ENCODE data around the gene STK17B. TPM values are rescaled to one million over a fixed set of nuclear protein-coding genes. Genes with fewer than 3 reads are reported as not detected.

The STK17B gene
- total and polyA plus RNA-seq, 9 of the 15 experiments (the other 6 are each of a cell fraction or from before 2014, with no cell fraction given) = 2.3 to 17.7 (median 8.5) TPM

- TF ChIP-seq UBTF (IDR thresholded peaks at IDR 0.05; ENCODE audit: borderline replicate concordance in 1 of 2, low read depth in 2 of 2, low read length in 2 of 2) (peak; percentile 67 to 93; a peak in 3 of 4 replicates), POLR2B (IDR thresholded peaks at IDR 0.05; ENCODE audit: low read depth, partially characterized antibody) (peak; percentile 93), ELF1 (tag; IDR thresholded peaks at IDR 0.05) (no peak), TFAM (CRISPR knock-in tag; conservative IDR thresholded peaks at IDR 0.05) (no peak), RHOXF2B (CRISPR knock-in tag; conservative IDR thresholded peaks at IDR 0.05) (no peak), MTA3 (IDR thresholded peaks at IDR 0.05; ENCODE audit: borderline replicate concordance) (no peak; the same call in 1 of the 2 replicates), ZNF324 (CRISPR knock-in tag; IDR thresholded peaks at IDR 0.05) (no peak), ZBTB26 (CRISPR knock-in tag; IDR thresholded peaks at IDR 0.05) (no peak), ZNF41 (CRISPR knock-in tag; conservative IDR thresholded peaks at IDR 0.05) (no peak), ZNF699 (CRISPR knock-in tag; IDR thresholded peaks at IDR 0.05; ENCODE audit: insufficient replicate concordance) (no peak), FOSL1 (tag; conservative IDR thresholded peaks at IDR 0.05) (no peak), BCLAF1 (IDR thresholded peaks at IDR 0.05; ENCODE audit: borderline replicate concordance in 1 of 2, control insufficient read depth in 1 of 2, low read depth in 2 of 2, low read length in 1 of 2) (0 out of 4 replicates have a peak, but pooled peaks of 1 of the 2 experiments have one; percentile 29), CCAR2 (IDR thresholded peaks at IDR 0.05; ENCODE audit: low read depth, low read length) (no peak), CBX5 (IDR thresholded peaks at IDR 0.05; ENCODE audit: borderline replicate concordance, low read depth) (no peak), NR2C2 (CRISPR knock-in tag; IDR thresholded peaks at IDR 0.05) (no peak), NR2C2 (tag; IDR thresholded peaks at IDR 0.05) (no peak; the same call in 1 of the 2 replicates), TRIM28 (IDR thresholded peaks at IDR 0.05) (peak; percentile 38; the same call in 1 of the 2 replicates), HNRNPLL (IDR thresholded peaks at IDR 0.05; ENCODE audit: low read depth, low read length, poor library complexity, severe bottlenecking) (peak; percentile 19), SREBF2 (CRISPR knock-in tag; IDR thresholded peaks at IDR 0.05) (no peak), ZNF778 (CRISPR knock-in tag; IDR thresholded peaks at IDR 0.05) (no peak), BHLHE40 (IDR thresholded peaks at IDR 0.05; ENCODE audit: low read length) (peak; percentile 84), XRCC3 (IDR thresholded peaks at IDR 0.05) (no peak), IRF2 (CRISPR knock-in tag; IDR thresholded peaks at IDR 0.05) (no peak), YBX1 (IDR thresholded peaks at IDR 0.05) (no peak)
These were observed at the start of gene STK17B (continued) for GRCh38 chr2:196171248-196171871.
